ENCODE results near the gene TMEM62.

Gene TMEM62

DNA sequence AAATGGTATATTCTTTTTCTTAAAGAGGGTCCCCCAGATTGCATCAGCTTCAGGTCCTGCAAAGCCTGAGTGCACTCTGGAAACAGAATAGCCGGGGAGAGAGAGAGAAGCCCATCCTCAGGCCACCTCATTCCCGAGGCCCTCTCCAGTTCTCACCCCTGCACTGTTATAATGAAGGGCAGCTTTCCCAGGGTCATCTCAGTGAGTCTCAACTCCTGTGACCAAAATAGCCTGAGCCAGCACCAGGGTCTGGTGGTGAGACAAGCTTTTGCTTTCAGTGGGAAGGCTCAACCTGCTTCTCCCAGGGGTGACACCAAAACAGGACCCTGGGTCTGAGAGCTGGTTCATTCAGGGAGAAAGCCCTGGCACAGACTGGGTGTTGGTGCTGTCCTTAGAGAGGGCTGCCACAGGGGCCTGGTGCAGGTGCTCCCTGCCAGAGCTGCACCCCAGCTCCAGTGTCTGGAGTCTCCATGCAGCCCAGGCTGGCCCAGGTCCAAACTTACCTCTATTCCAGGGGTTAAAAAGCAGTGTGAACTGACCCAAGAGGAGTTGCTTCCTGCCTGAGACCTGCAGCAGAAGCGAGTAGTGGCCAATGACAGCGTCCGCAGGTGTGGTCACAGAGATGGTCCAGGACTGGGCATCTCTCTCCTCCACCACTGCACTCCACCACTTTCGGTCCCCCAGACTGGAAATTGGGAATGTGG is 81.4 kb downstream of the TMEM62 start:
- TF ChIP-seq, protein P1, sequence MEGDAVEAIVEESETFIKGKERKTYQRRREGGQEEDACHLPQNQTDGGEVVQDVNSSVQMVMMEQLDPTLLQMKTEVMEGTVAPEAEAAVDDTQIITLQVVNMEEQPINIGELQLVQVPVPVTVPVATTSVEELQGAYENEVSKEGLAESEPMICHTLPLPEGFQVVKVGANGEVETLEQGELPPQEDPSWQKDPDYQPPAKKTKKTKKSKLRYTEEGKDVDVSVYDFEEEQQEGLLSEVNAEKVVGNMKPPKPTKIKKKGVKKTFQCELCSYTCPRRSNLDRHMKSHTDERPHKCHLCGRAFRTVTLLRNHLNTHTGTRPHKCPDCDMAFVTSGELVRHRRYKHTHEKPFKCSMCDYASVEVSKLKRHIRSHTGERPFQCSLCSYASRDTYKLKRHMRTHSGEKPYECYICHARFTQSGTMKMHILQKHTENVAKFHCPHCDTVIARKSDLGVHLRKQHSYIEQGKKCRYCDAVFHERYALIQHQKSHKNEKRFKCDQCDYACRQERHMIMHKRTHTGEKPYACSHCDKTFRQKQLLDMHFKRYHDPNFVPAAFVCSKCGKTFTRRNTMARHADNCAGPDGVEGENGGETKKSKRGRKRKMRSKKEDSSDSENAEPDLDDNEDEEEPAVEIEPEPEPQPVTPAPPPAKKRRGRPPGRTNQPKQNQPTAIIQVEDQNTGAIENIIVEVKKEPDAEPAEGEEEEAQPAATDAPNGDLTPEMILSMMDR (IDR thresholded peaks at IDR 0.05; ENCODE audit: poor library complexity, severe bottlenecking) = no peak
- no peak overlapping the region for H3K4me3 ChIP-seq (ENCODE audit: severe bottlenecking)
- H3K9me3 ChIP-seq (ENCODE audit: severe bottlenecking) = no peaks in the 10 kb centered on the region
- H3K4me1 ChIP-seq (ENCODE audit: insufficient read depth, poor library complexity, severe bottlenecking) = peaks cover 8% of the 10 kb centered on the region
- H3K36me3 ChIP-seq (ENCODE audit: low read depth) = no peaks in the 10 kb centered on the region
- H3K27me3 ChIP-seq (ENCODE audit: insufficient read depth, poor library complexity, severe bottlenecking) = no peaks in the 10 kb centered on the region
- ATAC-seq (ENCODE audit: low read depth) (no peak), DNase-seq (ENCODE audit: low spot score) (peak; percentile 55)
- H3K27ac ChIP-seq (ENCODE audit: poor library complexity, severe bottlenecking) = no peak overlapping the region

DNA sequence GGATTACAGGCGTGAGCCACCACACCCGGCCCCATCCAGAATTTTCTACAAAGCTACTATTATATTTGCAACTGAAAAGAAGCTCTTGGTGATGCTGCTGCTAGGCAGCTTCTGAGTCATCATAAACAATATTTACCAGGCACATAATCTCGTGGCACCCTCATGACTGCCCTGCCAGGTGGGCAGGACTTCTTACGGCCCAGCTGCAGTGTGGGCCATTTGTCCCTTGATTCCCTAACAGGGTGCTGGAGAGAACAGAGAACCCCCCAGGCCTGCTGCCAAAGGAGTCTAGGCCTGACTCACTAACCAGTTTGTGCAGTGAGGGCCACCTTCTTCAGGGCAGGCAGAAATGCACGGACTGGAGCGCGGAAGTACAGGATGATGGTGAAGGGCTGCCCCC is 82.6 kb downstream of the TMEM62 start:
- TF ChIP-seq, protein P1 (IDR thresholded peaks at IDR 0.05; ENCODE audit: poor library complexity, severe bottlenecking) = no peak
- peak; percentile 41 for DNase-seq (ENCODE audit: low spot score)
- no peaks in the 10 kb centered on the region for H3K27me3 ChIP-seq (ENCODE audit: insufficient read depth, poor library complexity, severe bottlenecking)
- H3K4me3 ChIP-seq (ENCODE audit: severe bottlenecking) = no peak overlapping the region
- H3K27ac ChIP-seq (ENCODE audit: poor library complexity, severe bottlenecking) = no peak overlapping the region
- peak; percentile 40; the same call in 2 of the 3 replicates for ATAC-seq (ENCODE audit: low read depth)
- H3K9me3 ChIP-seq (ENCODE audit: severe bottlenecking) = no peaks in the 10 kb centered on the region
- peaks cover 10% of the 10 kb centered on the region for H3K4me1 ChIP-seq (ENCODE audit: insufficient read depth, poor library complexity, severe bottlenecking)
- no peaks in the 10 kb centered on the region for H3K36me3 ChIP-seq (ENCODE audit: low read depth)

DNA sequence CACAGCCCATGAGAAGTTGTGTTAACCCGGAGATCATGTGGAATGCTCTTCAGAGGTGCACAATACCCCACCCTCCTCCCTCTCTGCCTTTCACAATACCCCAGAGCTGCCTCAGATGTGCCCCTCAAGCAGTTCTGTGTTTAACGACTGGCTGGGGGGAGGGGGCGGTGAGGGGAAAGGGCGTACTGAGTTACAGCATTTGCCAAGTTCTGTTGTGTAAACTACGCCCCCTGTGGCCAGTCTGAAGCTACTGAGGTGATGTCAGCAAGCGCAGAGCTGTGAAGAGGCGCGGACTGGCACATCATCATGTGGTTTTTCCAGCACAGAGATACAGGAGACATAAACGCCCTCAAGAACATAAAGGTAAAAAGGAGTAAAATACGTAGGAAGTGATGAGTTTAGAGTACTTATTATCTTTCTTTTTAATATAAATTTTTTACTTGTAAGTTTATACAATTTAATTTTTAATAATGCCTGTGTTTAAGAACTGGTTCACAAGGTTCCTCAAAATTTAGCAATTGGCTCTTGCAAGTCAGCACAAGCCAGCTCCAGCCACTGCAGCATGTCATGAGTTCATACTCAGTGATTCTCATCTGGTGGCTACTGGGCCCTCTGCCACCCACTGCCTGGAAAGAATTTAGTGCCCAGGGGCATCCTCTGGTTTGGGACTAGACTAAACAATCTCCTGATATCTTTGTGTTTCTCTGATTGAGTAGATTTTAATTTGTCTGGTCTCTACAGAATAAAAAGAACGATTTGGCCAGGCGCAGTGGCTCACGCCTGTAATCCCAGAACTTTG is 85.7 kb downstream of the TMEM62 start:
- Histone ChIP-seq H3K36me3 (ENCODE audit: low read depth) (no peaks in the 10 kb centered on the region), H3K4me1 (ENCODE audit: insufficient read depth, poor library complexity, severe bottlenecking) (peaks cover 10% of the 10 kb centered on the region), H3K4me3 (ENCODE audit: severe bottlenecking) (no peak overlapping the region), H3K27ac (ENCODE audit: poor library complexity, severe bottlenecking) (peak overlapping the region; percentile 7), H3K9me3 (ENCODE audit: severe bottlenecking) (no peaks in the 10 kb centered on the region), H3K27me3 (ENCODE audit: insufficient read depth, poor library complexity, severe bottlenecking) (no peaks in the 10 kb centered on the region)
- ATAC-seq (ENCODE audit: low read depth) (peak; percentile 94), DNase-seq (ENCODE audit: low spot score) (peak; percentile 86)
- TF ChIP-seq, protein P1 (IDR thresholded peaks at IDR 0.05; ENCODE audit: poor library complexity, severe bottlenecking) = peak; percentile 41

DNA sequence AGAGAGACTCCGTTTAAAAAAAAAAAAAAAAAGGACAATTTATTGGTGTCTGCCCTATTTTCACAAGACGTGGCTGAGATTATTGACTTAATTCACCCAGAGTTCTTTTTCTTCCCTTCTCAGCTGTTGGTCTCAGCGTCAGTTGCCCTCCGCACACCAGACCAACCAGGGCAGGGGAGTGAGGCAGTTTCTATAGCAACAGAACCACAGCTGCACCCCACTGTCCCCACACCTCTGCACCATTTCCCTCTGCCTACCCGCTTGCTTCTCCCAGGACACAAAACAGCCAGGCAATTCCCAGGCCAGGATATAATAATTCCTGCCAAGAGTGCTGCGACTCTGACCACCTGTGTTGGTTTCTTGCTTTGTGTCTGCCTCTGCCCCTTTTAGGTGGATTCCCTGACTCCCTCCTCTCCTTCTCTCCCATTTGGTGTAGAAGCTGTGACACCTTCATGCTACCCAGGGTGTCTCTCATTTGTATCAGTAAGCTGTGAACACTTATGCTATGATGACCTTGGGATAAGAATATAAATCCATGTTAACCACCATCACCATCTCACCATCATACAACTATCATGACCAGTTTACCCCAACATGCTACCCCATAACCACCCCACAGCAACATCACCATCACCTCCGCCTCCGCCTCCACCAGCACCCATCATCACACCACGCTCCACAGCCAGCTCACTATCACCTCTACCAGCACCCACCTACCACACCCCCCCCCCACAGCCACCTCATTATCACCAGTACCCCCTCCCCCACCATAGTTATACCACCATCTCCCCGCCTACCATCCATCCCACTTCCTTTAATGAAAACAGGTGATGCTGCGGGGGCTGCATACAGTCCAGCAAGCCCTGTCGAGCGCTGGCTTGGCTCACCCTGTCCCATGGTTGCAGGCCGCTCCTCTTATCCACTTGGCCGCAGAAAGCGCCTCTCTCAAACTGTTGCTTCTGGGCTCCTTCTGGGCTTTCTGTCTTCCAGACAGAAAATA is 86.8 kb downstream of the TMEM62 start:
- Histone ChIP-seq H3K36me3 (ENCODE audit: low read depth) (no peaks in the 10 kb centered on the region), H3K9me3 (ENCODE audit: severe bottlenecking) (no peaks in the 10 kb centered on the region), H3K27me3 (ENCODE audit: insufficient read depth, poor library complexity, severe bottlenecking) (no peaks in the 10 kb centered on the region), H3K27ac (ENCODE audit: poor library complexity, severe bottlenecking) (peak overlapping the region; percentile 7), H3K4me3 (ENCODE audit: severe bottlenecking) (no peak overlapping the region), H3K4me1 (ENCODE audit: insufficient read depth, poor library complexity, severe bottlenecking) (peaks cover 10% of the 10 kb centered on the region)
- ATAC-seq (ENCODE audit: low read depth) (no peak), DNase-seq (ENCODE audit: low spot score) (peak; percentile 33)
- TF ChIP-seq, protein P1 (IDR thresholded peaks at IDR 0.05; ENCODE audit: poor library complexity, severe bottlenecking) = no peak
